Measurements from ENCODE around the gene ARL15.
A peak's percentile ranks its signal among the peaks of the same experiment; 100 is the strongest.

The ARL15 gene

DNA sequence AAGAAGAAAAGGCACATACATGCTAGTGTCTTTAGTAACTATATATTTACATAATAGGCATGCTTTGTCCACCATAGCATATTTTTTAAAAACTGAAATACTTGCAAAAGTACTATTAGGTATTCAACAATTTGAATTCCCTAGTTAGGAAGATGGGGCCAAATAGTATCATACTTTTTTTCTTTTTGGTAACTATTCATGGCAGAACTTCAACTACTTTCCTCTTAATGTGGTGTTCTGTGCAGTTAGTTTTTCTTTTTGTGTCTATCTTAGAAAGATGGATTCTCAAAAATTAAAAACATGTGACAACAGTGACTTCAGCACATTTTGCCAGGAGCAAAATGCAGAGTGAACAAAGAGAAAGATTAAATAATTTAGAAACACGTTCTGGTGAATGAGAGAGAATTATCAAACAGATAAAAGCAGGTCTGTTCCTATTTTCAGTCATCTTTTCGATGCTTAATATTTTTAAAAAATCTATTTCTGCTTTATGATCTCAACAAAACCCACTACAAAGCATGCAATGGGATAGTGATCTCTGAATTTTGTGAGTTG, 341.1 kb downstream of the ARL15 start:
- Histone ChIP-seq H3K4me3 (ENCODE audit: low read depth in 1 of 2, low read length in 2 of 2) (no peak overlapping the region), H2AFZ (ENCODE audit: low read depth, low read length) (no peak overlapping the region), H3K9ac (ENCODE audit: low read depth, low read length) (no peak overlapping the region), H3K4me2 (ENCODE audit: insufficient read depth, low read length) (no peak overlapping the region), H4K20me1 (ENCODE audit: insufficient read depth, low read length) (no peaks in the 10 kb centered on the region), H3K9me3 (ENCODE audit: insufficient read depth, low read length, severe bottlenecking) (no peaks in the 10 kb centered on the region), H3K36me3 (ENCODE audit: insufficient read depth, low read length) (no peaks in the 10 kb centered on the region), H3K4me1 (ENCODE audit: insufficient read depth, low read length) (no peaks in the 10 kb centered on the region), H3K79me2 (ENCODE audit: insufficient read depth, low read length) (no peaks in the 10 kb centered on the region), H3K27ac (ENCODE audit: low read length) (no peak overlapping the region), H3K27me3 (ENCODE audit: insufficient read depth, low read length, poor library complexity) (no peaks in the 10 kb centered on the region)
- ATAC-seq (ENCODE audit: insufficient read depth, low read depth) (no peak), DNase-seq (no peak)
- no peak for TF ChIP-seq CTCF (IDR thresholded peaks at IDR 0.05; ENCODE audit: borderline replicate concordance, extremely low read depth, low read length, poor library complexity, severe bottlenecking)
- no peak for TF ChIP-seq EZH2 (IDR thresholded peaks at IDR 0.05; ENCODE audit: borderline replicate concordance, low read depth, low read length, severe bottlenecking)

- Histone ChIP-seq H3K36me3 (ENCODE audit: insufficient read depth, low read length) (no peaks in the 10 kb centered on the region), H3K79me2 (ENCODE audit: insufficient read depth, low read length) (no peaks in the 10 kb centered on the region), H3K27ac (ENCODE audit: low read length) (no peak overlapping the region), H2AFZ (ENCODE audit: low read depth, low read length) (no peak overlapping the region), H3K9me3 (ENCODE audit: insufficient read depth, low read length, severe bottlenecking) (no peaks in the 10 kb centered on the region), H4K20me1 (ENCODE audit: insufficient read depth, low read length) (no peaks in the 10 kb centered on the region), H3K4me3 (ENCODE audit: low read depth in 1 of 2, low read length in 2 of 2) (no peak overlapping the region), H3K4me2 (ENCODE audit: insufficient read depth, low read length) (no peak overlapping the region), H3K27me3 (ENCODE audit: insufficient read depth, low read length, poor library complexity) (no peaks in the 10 kb centered on the region), H3K9ac (ENCODE audit: low read depth, low read length) (no peak overlapping the region), H3K4me1 (ENCODE audit: insufficient read depth, low read length) (no peaks in the 10 kb centered on the region)
- no peak for DNase-seq
- TF ChIP-seq CTCF (IDR thresholded peaks at IDR 0.05; ENCODE audit: borderline replicate concordance, extremely low read depth, low read length, poor library complexity, severe bottlenecking) (no peak), EZH2 (IDR thresholded peaks at IDR 0.05; ENCODE audit: borderline replicate concordance, low read depth, low read length, severe bottlenecking) (no peak)
- no peak for ATAC-seq (ENCODE audit: insufficient read depth, low read depth)
Measured at GRCh38 chr5:53965459-53965858, 344.9 kb downstream of the ARL15 start.

DNA sequence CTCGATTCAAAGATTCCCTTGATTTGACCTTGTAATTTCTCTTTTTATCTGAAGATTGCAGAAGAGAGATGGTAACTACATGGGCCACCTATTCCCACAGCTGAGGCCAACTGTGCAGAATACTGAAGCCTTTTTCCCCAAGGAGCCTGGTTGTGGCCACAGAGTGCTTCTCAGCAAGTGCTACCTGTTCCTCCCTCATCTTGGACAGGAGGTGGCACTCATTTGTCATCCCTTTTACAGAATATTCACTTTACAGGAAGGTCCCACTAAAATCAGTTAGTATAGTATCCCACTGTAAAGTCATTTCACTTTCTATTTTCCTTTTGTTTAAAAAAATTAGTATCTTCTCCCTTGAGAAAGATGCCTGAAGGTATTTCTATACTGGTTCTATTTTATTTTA, 346.4 kb downstream of the ARL15 start:
- ATAC-seq (ENCODE audit: insufficient read depth, low read depth) (no peak), DNase-seq (no peak)
- no peaks in the 10 kb centered on the region for H3K79me2 ChIP-seq (ENCODE audit: insufficient read depth, low read length)
- H3K27ac ChIP-seq (ENCODE audit: low read length) = no peak overlapping the region
- no peak overlapping the region for H3K9ac ChIP-seq (ENCODE audit: low read depth, low read length)
- no peaks in the 10 kb centered on the region for H3K27me3 ChIP-seq (ENCODE audit: insufficient read depth, low read length, poor library complexity)
- H3K9me3 ChIP-seq (ENCODE audit: insufficient read depth, low read length, severe bottlenecking) = no peaks in the 10 kb centered on the region
- no peak overlapping the region for H3K4me2 ChIP-seq (ENCODE audit: insufficient read depth, low read length)
- H3K36me3 ChIP-seq (ENCODE audit: insufficient read depth, low read length) = no peaks in the 10 kb centered on the region
- no peak overlapping the region for H3K4me3 ChIP-seq (ENCODE audit: low read depth in 1 of 2, low read length in 2 of 2)
- H4K20me1 ChIP-seq (ENCODE audit: insufficient read depth, low read length) = no peaks in the 10 kb centered on the region
- TF ChIP-seq EZH2 (IDR thresholded peaks at IDR 0.05; ENCODE audit: borderline replicate concordance, low read depth, low read length, severe bottlenecking) (no peak), CTCF (IDR thresholded peaks at IDR 0.05; ENCODE audit: borderline replicate concordance, extremely low read depth, low read length, poor library complexity, severe bottlenecking) (peak; percentile 41)
- no peaks in the 10 kb centered on the region for H3K4me1 ChIP-seq (ENCODE audit: insufficient read depth, low read length)
- no peak overlapping the region for H2AFZ ChIP-seq (ENCODE audit: low read depth, low read length)

- Histone ChIP-seq H3K27ac (ENCODE audit: low read length) (no peak overlapping the region), H3K27me3 (ENCODE audit: insufficient read depth, low read length, poor library complexity) (no peaks in the 10 kb centered on the region), H3K4me2 (ENCODE audit: insufficient read depth, low read length) (no peak overlapping the region), H3K9me3 (ENCODE audit: insufficient read depth, low read length, severe bottlenecking) (no peaks in the 10 kb centered on the region), H3K9ac (ENCODE audit: low read depth, low read length) (no peak overlapping the region), H3K4me1 (ENCODE audit: insufficient read depth, low read length) (no peaks in the 10 kb centered on the region), H4K20me1 (ENCODE audit: insufficient read depth, low read length) (no peaks in the 10 kb centered on the region), H3K4me3 (ENCODE audit: low read depth in 1 of 2, low read length in 2 of 2) (no peak overlapping the region), H2AFZ (ENCODE audit: low read depth, low read length) (no peak overlapping the region), H3K36me3 (ENCODE audit: insufficient read depth, low read length) (no peaks in the 10 kb centered on the region), H3K79me2 (ENCODE audit: insufficient read depth, low read length) (no peaks in the 10 kb centered on the region)
- DNase-seq = no peak
- ATAC-seq (ENCODE audit: insufficient read depth, low read depth) = no peak
- TF ChIP-seq CTCF (IDR thresholded peaks at IDR 0.05; ENCODE audit: borderline replicate concordance, extremely low read depth, low read length, poor library complexity, severe bottlenecking) = no peak
- TF ChIP-seq EZH2 (IDR thresholded peaks at IDR 0.05; ENCODE audit: borderline replicate concordance, low read depth, low read length, severe bottlenecking) = no peak
Measured at GRCh38 chr5:53962306-53962705, 348.1 kb downstream of the ARL15 start.
